B cell (primary cell): ENCODE data around the gene TPCN2. TPM values are rescaled to one million over a fixed set of nuclear protein-coding genes. Genes with fewer than 3 reads are reported as not detected.

Experiments
- ATAC-seq: fragments of 200-7000 bp; cut with Tn5 transposase; one replicate; pipeline ENCODE4 v1.10.0; 2021; ENCODE audit warnings: low read depth, mild to moderate bottlenecking, moderate number of reproducible peaks, moderate library complexity
- CTCF ChIA-PET: fragments of 350-600 bp; sonication (Branson Sonifier 250); formaldehyde crosslinking; loops from one replicate; lab custom pipeline; 2021; ENCODE audit warnings: antibody characterized with exemption, inconsistent platforms; lab: Charles Lee
- POLR2A ChIA-PET: fragments of 350-600 bp; sonication (Branson Sonifier 250); formaldehyde crosslinking; loops from one replicate; lab custom pipeline; 2021; ENCODE audit warnings: antibody characterized with exemption; lab: Charles Lee
- DNase-seq: peaks from one replicate; pipeline ENCODE4 v3.0.0; 2013
- H2AFZ ChIP-seq: 2 replicates; pipeline ENCODE4 v1.6.1; 2012; ENCODE audit warnings: mild to moderate bottlenecking, low read depth, low read length; ENCODE audit not compliant: insufficient read depth, poor library complexity, severe bottlenecking
- H3K27ac ChIP-seq, 2 donors: 1 replicate in 1 of 2; 2 replicates in 1 of 2; pipeline ENCODE4 v1.5.1; 2012 to 2013; ENCODE audit warnings: low read length in 2 of 2, mild to moderate bottlenecking in 2 of 2, moderate library complexity in 1 of 2
- H3K27me3 ChIP-seq, 4 experiments: fragments of 200-600 bp in 1 of 4; sonication (generic) in 1 of 4; replicated peaks in 1 of 4; 1 replicate in 2 of 4; 2 replicates in 2 of 4; pipeline versions ENCODE4 v1.6.1 to v1.7.0; 2013 to 2016; ENCODE audit warnings: low read length in 3 of 4, mild to moderate bottlenecking in 2 of 4, mixed read lengths in 1 of 4, moderate library complexity in 1 of 4; ENCODE audit not compliant: insufficient read depth in 4 of 4, control insufficient read depth in 3 of 4; ENCODE audit errors: control extremely low read depth in 1 of 4
- H3K36me3 ChIP-seq, 2 experiments: replicated peaks in 1 of 2; 1 replicate in 1 of 2; 2 replicates in 1 of 2; pipeline versions ENCODE4 v1.6.1 to v1.7.1; 2013; ENCODE audit warnings: low read length in 1 of 2; ENCODE audit not compliant: insufficient read depth in 2 of 2, control insufficient read depth in 1 of 2; ENCODE audit errors: control extremely low read depth in 1 of 2, extremely low read depth in 1 of 2
- H3K4me1 ChIP-seq, 2 donors: fragments of 200-600 bp in 1 of 2; sonication (generic) in 1 of 2; 1 replicate in 1 of 2; 2 replicates in 1 of 2; pipeline versions ENCODE4 v1.5.1 to v1.6.1; 2013 to 2017; ENCODE audit warnings: low read length in 2 of 2; ENCODE audit not compliant: control insufficient read depth in 2 of 2, insufficient read depth in 2 of 2
- H3K4me2 ChIP-seq: replicated peaks from 2 replicates; pipeline ENCODE3; 2012; ENCODE audit warnings: mild to moderate bottlenecking, low read depth, low read length; ENCODE audit not compliant: poor library complexity, severe bottlenecking
- H3K4me3 ChIP-seq, 5 experiments: fragments of 200-600 bp in 1 of 5; sonication (generic) in 1 of 5; 1 replicate in 3 of 5; 2 replicates in 2 of 5; pipeline versions ENCODE4 v1.5.1 to v1.7.0; 2011 to 2016; ENCODE audit warnings: low read length in 4 of 5, mild to moderate bottlenecking in 4 of 5, low read depth in 2 of 5, control low read depth in 1 of 5, moderate library complexity in 1 of 5; ENCODE audit not compliant: insufficient read depth in 1 of 5; ENCODE audit errors: control extremely low read depth in 1 of 5, extremely low read depth in 1 of 5
- H3K79me2 ChIP-seq: fragments of 200-600 bp; sonication (generic); one replicate; pipeline ENCODE4 v1.6.0; 2016; ENCODE audit warnings: low read length; ENCODE audit not compliant: control insufficient read depth, insufficient read depth
- H3K9ac ChIP-seq: fragments of 200-600 bp; sonication (generic); 2 replicates; pipeline ENCODE4 v1.6.1; 2017; ENCODE audit warnings: mild to moderate bottlenecking, low read length, moderate library complexity
- H3K9me3 ChIP-seq, 3 donors: one replicate each; pipeline versions ENCODE4 v1.6.1 to v1.7.1; 2013; ENCODE audit warnings: low read length in 2 of 3; ENCODE audit not compliant: control insufficient read depth in 2 of 3, insufficient read depth in 1 of 3; ENCODE audit errors: control extremely low read depth in 1 of 3
- H4K20me1 ChIP-seq: 2 replicates; pipeline ENCODE4 v1.6.0; 2012; ENCODE audit warnings: mild to moderate bottlenecking, low read length; ENCODE audit not compliant: insufficient read depth, control insufficient read depth, poor library complexity, severe bottlenecking
- H3K27ac Mint-ChIP-seq: one replicate; pipeline ENCODE4 v1.8.0; 2021; ENCODE audit warnings: mixed read lengths
- H3K27me3 Mint-ChIP-seq: one replicate; pipeline ENCODE4 v1.8.0; 2021; ENCODE audit warnings: mixed read lengths
- H3K4me1 Mint-ChIP-seq: one replicate; pipeline ENCODE4 v1.8.0; 2021; ENCODE audit warnings: mixed read lengths
- H3K4me3 Mint-ChIP-seq: one replicate; pipeline ENCODE4 v1.8.0; 2021; ENCODE audit warnings: mixed read lengths
- H3K9me3 Mint-ChIP-seq: one replicate; pipeline ENCODE4 v1.8.0; 2022; ENCODE audit warnings: mixed read lengths; ENCODE audit not compliant: insufficient read depth
- CTCF ChIP-seq: fragments of 200-600 bp; IDR thresholded peaks from one replicate; pipeline ENCODE4 v1.8.0; 2022; ENCODE audit warnings: antibody characterized with exemption, mild to moderate bottlenecking
- EZH2 ChIP-seq: IDR thresholded peaks from 2 replicates; pipeline ENCODE4 v1.6.1; 2012; ENCODE audit warnings: borderline replicate concordance, low read depth, mild to moderate bottlenecking, moderate library complexity, low read length; ENCODE audit not compliant: insufficient read depth, poor library complexity, severe bottlenecking
- WGBS: methylation state at CpG from one replicate; pipeline ENCODE4 v1.1.5; 2013; ENCODE audit warnings: missing lambda C conversion rate; ENCODE audit not compliant: insufficient coverage; 5-methylcytosine and 5-hydroxymethylcytosine counted together
- intact Hi-C: fragments of 100-400 bp; cut with micrococcal nuclease; formaldehyde crosslinking; loops from one replicate; pipeline ENCODE4 v1.10.0; 2022
- polyA plus RNA-seq: library from polyadenylated mRNA; depleted of rRNA; stranded (reverse); fragments of >200 nt; gene quantifications from 2 replicates; pipeline ENCODE4 v1.2.3, GENCODE V29; 2012
- total RNA-seq, 2 donors: library from RNA; stranded (reverse); fragments of 120-200 nt in 1 of 2; gene quantifications; 1 replicate in 1 of 2; 2 replicates in 1 of 2; pipeline versions ENCODE4 v1.2.3 to v1.2.4, GENCODE V29; 2013 to 2022

TPCN2 gene
- total and polyA plus RNA-seq, 2 donors (not counting 1 experiment from before 2014, with no cell fraction given) = 16.8 to 71.4 TPM

GRCh38 chr11:69060806-69061712, 12.3 kb downstream of the TPCN2 start:
- intact Hi-C loops = no loop called here
- Mint-ChIP-seq H3K27ac (no peak overlapping the region), H3K9me3 (no peaks in the 10 kb centered on the region), H3K4me1 (peaks cover 12% of the 10 kb centered on the region), H3K27me3 (no peaks in the 10 kb centered on the region), H3K4me3 (no peak overlapping the region)
- Histone ChIP-seq H3K36me3 (peaks cover 2 to 44% of the 10 kb centered on the region in 2 experiments), H3K9ac (no peak overlapping the region), H3K27ac (no peak overlapping the region), H4K20me1 (peaks cover 87% of the 10 kb centered on the region), H3K27me3 (no peaks in the 10 kb centered on the region), H2AFZ (no peak overlapping the region), H3K9me3 (no peaks in the 10 kb centered on the region), H3K4me3 (no peak overlapping the region), H3K79me2 (peaks cover 72% of the 10 kb centered on the region), H3K4me2 (no peak overlapping the region), H3K4me1 (peaks cover 12 to 16% of the 10 kb centered on the region in 2 donors)
- ChIA-PET POLR2A (no interaction called here), CTCF (interaction anchor here (0.6 to 1.0 kb wide), 2 partner anchors 54 to 582 kb away, joined by 3 read pairs; no protein-coding TSS in a partner anchor)
- ATAC-seq = no peak
- WGBS = 93% methylated on average over 25 of the region's 25 CpGs
- TF ChIP-seq EZH2 (no peak), CTCF (no peak)
- no peak for DNase-seq

DNA sequence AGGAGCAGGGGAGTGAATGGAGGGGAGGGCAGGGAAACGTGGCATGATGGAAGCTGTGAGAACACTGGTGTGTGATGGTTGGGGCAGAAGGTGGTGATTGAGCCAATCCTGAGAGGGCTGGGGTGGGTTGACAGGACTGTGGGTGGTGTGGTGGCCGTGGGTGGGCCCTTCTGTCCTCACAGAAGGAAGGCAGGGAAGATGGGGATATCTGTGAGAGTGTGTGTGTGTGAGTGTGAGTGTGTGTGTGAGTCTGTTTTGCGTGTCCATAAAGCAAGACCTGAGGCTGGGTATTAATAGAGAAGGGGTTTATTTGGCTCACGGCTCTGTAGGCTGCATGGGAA, 13.0 kb downstream of the TPCN2 start:
- H3K36me3 ChIP-seq = peaks cover 2 to 44% of the 10 kb centered on the region in 2 experiments
- H3K27me3 ChIP-seq = no peaks in the 10 kb centered on the region
- no peak overlapping the region for H3K4me3 ChIP-seq
- intact Hi-C loops = no loop called here
- 80% methylated on average over 4 of the region's 4 CpGs for WGBS
- TF ChIP-seq EZH2 = no peak
- no peak for TF ChIP-seq CTCF
- no peaks in the 10 kb centered on the region for H3K27me3 Mint-ChIP-seq
- peaks cover 8 to 10% of the 10 kb centered on the region in 2 donors for H3K4me1 ChIP-seq
- no peak overlapping the region for H2AFZ ChIP-seq
- H3K79me2 ChIP-seq = peaks cover 76% of the 10 kb centered on the region
- CTCF ChIA-PET = interaction anchor here (1.0 kb wide), 1 partner anchor 581 kb away, joined by 3 read pairs; no protein-coding TSS in a partner anchor
- no peak overlapping the region for H3K4me2 ChIP-seq
- no peaks in the 10 kb centered on the region for H3K9me3 ChIP-seq
- H3K9ac ChIP-seq = no peak overlapping the region
- H4K20me1 ChIP-seq = peaks cover 93% of the 10 kb centered on the region
- H3K4me1 Mint-ChIP-seq = peaks cover 7% of the 10 kb centered on the region
- no peaks in the 10 kb centered on the region for H3K9me3 Mint-ChIP-seq
- POLR2A ChIA-PET = no interaction called here
- no peak overlapping the region for H3K27ac Mint-ChIP-seq
- DNase-seq (no peak), ATAC-seq (no peak)
- H3K27ac ChIP-seq = no peak overlapping the region
- H3K4me3 Mint-ChIP-seq = no peak overlapping the region
